Epithelial cell of proximal tubule (primary cell): ENCODE measurements around the gene IGF2R. TPM values are rescaled to one million over a fixed set of nuclear protein-coding genes. Genes with fewer than 3 reads are reported as not detected.

Source experiments
- DNase-seq: peaks from one replicate; pipeline ENCODE4 v3.0.0-alpha.2; 2011; ENCODE audit warnings: low read depth
- H3K4me3 ChIP-seq: 2 replicates; pipeline ENCODE4 v1.5.1; 2011; ENCODE audit warnings: low read depth, mild to moderate bottlenecking, low read length
- total RNA-seq: library from RNA; depleted of rRNA; stranded (reverse); fragments of >200 nt; gene quantifications from 2 replicates; pipeline ENCODE4 v1.2.3, GENCODE V29; 2015
- TF ChIP-seq, protein P1 (sequence below): conservative IDR thresholded peaks from 2 replicates; pipeline ENCODE4 v1.5.1; 2012; ENCODE audit warnings: low read depth, mild to moderate bottlenecking, low read length

The IGF2R gene
- total RNA-seq, 1 donor from 2014 or later: 50.8 TPM

DNA sequence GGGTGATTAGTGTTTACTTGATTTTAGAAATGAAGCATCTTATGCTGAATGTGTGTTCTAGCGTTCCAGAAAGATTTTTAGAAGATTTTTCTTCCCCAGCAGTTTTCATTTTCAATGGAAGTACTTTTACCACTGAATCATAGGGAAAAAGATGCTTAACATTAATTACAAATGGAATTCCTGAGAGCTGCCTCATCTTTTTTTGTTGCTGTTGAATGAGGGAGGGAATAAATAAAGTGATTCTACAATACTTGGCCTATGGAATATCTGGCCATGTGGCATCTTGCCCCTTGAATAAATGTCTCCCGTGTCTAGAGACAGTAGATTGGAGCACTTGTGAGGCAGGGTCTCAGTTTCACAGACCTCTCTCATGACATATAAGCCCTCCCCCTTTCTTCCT, 108.6 kb downstream of the IGF2R start:
- DNase-seq: no peak
- TF ChIP-seq, protein P1, sequence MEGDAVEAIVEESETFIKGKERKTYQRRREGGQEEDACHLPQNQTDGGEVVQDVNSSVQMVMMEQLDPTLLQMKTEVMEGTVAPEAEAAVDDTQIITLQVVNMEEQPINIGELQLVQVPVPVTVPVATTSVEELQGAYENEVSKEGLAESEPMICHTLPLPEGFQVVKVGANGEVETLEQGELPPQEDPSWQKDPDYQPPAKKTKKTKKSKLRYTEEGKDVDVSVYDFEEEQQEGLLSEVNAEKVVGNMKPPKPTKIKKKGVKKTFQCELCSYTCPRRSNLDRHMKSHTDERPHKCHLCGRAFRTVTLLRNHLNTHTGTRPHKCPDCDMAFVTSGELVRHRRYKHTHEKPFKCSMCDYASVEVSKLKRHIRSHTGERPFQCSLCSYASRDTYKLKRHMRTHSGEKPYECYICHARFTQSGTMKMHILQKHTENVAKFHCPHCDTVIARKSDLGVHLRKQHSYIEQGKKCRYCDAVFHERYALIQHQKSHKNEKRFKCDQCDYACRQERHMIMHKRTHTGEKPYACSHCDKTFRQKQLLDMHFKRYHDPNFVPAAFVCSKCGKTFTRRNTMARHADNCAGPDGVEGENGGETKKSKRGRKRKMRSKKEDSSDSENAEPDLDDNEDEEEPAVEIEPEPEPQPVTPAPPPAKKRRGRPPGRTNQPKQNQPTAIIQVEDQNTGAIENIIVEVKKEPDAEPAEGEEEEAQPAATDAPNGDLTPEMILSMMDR: no peak

DNA sequence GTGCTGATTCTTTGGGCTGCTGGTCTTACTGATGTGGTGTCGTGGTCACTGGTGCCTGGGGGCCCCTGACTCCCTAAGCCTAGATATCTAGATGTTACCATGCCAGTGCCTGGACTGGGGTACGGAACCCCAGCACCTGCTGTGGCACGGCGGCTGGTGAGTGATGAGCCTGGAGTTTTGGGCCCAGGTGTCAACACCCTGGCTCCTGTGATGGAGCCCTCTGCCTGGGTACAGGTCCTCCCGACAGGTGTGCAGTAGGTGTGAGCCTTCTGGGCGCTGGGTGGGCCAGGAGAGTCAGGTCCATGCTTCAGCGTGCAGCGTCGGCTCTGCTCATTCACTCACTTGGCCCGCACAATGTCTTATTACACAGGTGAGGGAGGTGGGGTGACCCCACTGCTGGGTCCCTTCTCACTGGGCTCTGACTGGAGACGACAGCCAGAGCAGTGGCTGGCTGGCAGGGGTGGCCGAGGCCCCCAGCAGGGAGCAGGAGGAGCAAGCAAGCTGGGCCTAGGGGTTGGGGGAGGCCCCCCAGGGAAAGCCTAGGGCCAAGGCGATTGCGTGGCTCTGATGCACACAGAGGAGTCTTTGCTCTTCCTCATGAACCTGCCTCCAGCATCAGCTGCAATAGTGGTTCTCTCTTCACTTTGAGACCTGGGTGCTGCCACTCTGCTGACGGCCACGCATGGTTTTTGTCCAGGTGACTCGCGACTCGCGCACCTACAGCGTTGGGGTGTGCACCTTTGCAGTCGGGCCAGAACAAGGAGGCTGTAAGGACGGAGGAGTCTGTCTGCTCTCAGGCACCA, 110.2 kb downstream of the IGF2R start:
- H3K4me3 ChIP-seq: no peak overlapping the region
- TF ChIP-seq, protein P1: no peak
- DNase-seq: no peak

More for the DNA sequence above, 108.6 kb downstream of the IGF2R start:
- no peak overlapping the region for H3K4me3 ChIP-seq

DNA sequence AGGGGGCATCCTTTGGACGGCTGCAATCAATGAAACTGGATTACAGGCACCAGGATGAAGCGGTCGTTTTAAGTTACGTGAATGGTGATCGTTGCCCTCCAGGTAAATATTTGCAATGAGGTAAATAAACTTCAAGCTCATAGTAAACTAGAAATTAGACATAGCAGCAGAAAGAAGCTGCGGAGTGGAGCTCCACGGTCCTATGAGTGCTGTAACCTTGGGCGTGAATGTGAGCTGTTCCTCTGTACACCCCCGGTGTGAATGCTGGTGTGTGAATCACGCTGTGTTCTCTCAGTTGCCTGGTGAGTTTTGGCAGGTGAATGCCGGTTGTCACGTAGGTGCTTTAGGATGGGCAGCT, 110.8 kb downstream of the IGF2R start:
- DNase-seq: no peak
- no peak overlapping the region for H3K4me3 ChIP-seq
- TF ChIP-seq, protein P1: no peak

DNA sequence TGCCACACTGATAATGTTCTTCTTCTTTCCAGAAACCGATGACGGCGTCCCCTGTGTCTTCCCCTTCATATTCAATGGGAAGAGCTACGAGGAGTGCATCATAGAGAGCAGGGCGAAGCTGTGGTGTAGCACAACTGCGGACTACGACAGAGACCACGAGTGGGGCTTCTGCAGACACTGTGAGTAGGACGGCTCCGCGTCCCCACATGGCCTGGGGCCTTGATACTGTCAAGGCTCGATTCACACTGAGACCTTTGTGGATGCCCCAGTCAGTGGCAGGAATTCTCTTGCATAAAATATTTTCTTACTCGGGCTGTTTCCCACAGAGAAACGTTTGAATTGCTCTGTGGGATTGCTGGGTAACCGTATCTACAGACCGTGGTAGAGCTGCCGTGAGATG, 111.2 kb downstream of the IGF2R start:
- no peak for DNase-seq
- TF ChIP-seq, protein P1: no peak
- H3K4me3 ChIP-seq: no peak overlapping the region

DNA sequence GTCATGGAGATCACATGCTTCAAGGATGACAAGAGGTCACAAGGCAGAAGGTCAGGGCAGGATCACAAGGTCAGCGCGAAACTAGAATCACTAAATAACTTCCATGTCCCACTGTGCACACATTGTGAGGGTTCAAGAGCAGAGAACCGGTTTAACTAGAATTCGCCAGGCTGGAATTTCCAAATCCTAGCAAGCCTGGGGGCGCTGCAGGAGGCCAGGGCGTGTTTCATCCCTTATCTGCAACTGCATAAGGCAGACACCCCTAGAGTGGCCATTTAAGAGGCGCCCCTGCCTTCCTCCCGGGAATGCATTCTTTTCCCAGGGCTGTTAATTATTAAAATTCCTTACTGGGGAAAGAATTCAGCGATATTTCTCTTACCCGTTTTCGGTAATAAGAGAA, 112.5 kb downstream of the IGF2R start:
- no peak for DNase-seq
- TF ChIP-seq, protein P1: no peak
- H3K4me3 ChIP-seq: no peak overlapping the region

DNA sequence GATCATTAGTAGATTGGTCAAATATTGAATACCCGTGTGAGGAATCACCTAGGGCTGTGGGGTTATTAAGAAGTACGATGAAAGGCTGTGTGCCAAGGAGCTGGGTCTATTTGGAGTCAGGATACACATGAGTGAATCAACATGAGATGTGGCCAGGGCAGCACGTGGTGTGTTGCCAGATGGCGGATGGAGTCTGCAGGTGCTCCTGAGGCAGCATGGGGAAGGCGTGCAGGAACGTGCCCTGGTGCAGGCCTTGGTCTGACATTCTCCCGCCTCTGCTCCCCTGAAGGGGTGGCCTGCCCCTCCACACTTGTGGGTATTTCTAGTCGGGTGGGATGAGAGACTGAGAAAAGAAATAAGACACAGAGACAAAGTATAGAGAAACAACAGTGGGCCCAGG, 113.7 kb downstream of the IGF2R start:
- DNase-seq: no peak
- no peak overlapping the region for H3K4me3 ChIP-seq
- TF ChIP-seq, protein P1: no peak

DNA sequence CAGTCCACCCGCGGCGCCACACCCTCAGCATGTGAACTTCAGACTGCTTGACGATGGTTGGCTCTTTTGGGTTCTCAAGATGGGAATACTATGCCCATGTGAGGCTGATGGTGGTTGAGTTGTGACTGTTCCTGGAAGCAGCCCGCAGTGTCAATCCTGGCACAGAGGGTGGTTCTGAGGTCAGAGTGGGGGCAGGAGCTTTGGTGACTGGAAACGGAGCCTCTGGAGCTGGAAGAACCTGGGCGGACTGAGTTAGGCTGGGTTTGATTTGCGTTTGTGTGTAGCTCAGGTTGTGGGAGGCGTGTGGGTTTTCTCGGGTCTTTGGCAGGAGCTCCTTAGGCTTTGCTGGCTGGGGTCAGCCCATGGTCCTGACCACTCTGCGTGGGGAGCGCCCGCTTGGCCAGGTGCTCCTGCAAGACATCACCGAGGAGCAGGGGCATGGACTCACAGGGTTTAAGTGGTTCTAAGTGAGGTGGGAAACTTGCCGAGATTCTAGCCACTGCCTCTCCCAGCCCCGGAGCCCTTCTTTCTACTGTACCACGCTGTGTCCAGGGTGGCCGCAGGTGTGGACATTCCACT, 115.4 kb downstream of the IGF2R start:
- H3K4me3 ChIP-seq: no peak overlapping the region
- no peak for DNase-seq
- TF ChIP-seq, protein P1: no peak
